Vagina (tissue), 2 donors: Measurements from ENCODE around the gene CEMIP. TPM values are rescaled to one million over a fixed set of nuclear protein-coding genes. Genes with fewer than 3 reads are reported as not detected.

ENCODE experiments used
- DNase-seq, 2 donors: peaks; one replicate each; pipeline ENCODE4 v3.0.0-alpha.2; 2017; ENCODE audit errors: extremely low spot score in 2 of 2
- H3K27ac ChIP-seq: fragments of 200-600 bp; sonication (generic); one replicate; pipeline ENCODE4 v1.5.1; 2019
- H3K27me3 ChIP-seq: fragments of 200-600 bp; sonication (generic); one replicate; pipeline ENCODE4 v1.5.1; 2019
- H3K36me3 ChIP-seq, 2 donors: fragments of 200-600 bp; sonication (generic); one replicate each; pipeline ENCODE4 v1.5.1; 2017 to 2019
- H3K4me1 ChIP-seq: fragments of 200-600 bp; sonication (generic); one replicate; pipeline ENCODE4 v1.5.1; 2019
- H3K4me3 ChIP-seq, 2 donors: fragments of 200-600 bp; sonication (generic); 1 replicate in 1 of 2; 2 replicates in 1 of 2; pipeline ENCODE4 v1.5.1; 2016 to 2019
- H3K9me3 ChIP-seq: fragments of 200-600 bp; sonication (generic); one replicate; pipeline ENCODE4 v1.5.1; 2019
- POLR2A ChIP-seq, 2 donors: fragments of 450-650 bp; IDR thresholded peaks; one replicate each; pipeline ENCODE4 v1.6.1; 2017; ENCODE audit warnings: antibody characterized with exemption in 2 of 2, mild to moderate bottlenecking in 2 of 2, moderate library complexity in 2 of 2
- POLR2AphosphoS5 ChIP-seq, 2 donors: sonication (generic); formaldehyde crosslinking; IDR thresholded peaks; one replicate each; pipeline ENCODE4 v1.9.0; 2017; ENCODE audit warnings: antibody characterized with exemption in 2 of 2, mild to moderate bottlenecking in 2 of 2, low read depth in 1 of 2; ENCODE audit not compliant: insufficient read depth in 1 of 2
- intact Hi-C: fragments of 100-400 bp; cut with DNase I; formaldehyde crosslinking; loops from one replicate; pipeline ENCODE4 v1.15.1; 2023
- total RNA-seq: library from RNA; depleted of rRNA; stranded (reverse); fragments of >200 nt; gene quantifications from one replicate; pipeline ENCODE4 v1.2.3, GENCODE V29; 2016
- TF ChIP-seq, protein P1 (sequence below), 3 experiments: fragments of 450-650 bp in 2 of 3; fragments of 200-600 bp in 1 of 3; sonication (generic) in 1 of 3; IDR thresholded peaks; one replicate each; pipeline ENCODE4 v1.5.1; 2017 to 2019; ENCODE audit warnings: antibody characterized with exemption in 3 of 3, mild to moderate bottlenecking in 2 of 3, moderate library complexity in 2 of 3

The CEMIP gene
- total RNA-seq, 1 donor from 2014 or later, result 0.74 TPM

DNA sequence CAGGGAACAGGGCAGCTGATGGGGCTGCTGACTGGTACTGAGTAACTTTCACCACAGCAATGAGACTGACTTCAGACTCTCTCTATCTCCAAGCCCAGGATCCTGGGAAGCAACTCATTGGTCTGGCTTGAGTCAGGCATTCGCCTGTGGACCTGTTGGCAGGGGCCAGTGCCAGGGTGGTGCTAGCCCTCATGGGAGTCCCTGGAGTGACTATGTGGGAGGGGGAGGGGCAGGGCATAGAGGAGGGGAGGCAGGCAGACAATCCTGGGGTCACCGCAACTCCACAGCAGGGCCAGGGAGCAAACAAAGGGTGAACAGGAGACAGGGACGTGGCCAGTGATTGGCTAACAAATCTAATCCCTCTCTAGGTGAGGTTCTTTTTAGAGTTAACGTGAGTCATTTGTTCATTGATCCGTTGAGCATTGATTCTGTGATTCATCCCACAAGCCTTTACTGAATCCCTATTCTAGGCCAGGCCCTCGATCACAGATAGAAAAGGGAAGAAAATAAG, 71.8 kb downstream of the CEMIP start:
- no peak for DNase-seq
- Histone ChIP-seq H3K4me3 (no peak overlapping the region), H3K27me3 (no peaks in the 10 kb centered on the region), H3K27ac (no peak overlapping the region), H3K9me3 (no peaks in the 10 kb centered on the region), H3K36me3 (no peaks in the 10 kb centered on the region), H3K4me1 (peaks cover 31% of the 10 kb centered on the region)
- intact Hi-C loops, result no loop called here
- TF ChIP-seq, protein P1, sequence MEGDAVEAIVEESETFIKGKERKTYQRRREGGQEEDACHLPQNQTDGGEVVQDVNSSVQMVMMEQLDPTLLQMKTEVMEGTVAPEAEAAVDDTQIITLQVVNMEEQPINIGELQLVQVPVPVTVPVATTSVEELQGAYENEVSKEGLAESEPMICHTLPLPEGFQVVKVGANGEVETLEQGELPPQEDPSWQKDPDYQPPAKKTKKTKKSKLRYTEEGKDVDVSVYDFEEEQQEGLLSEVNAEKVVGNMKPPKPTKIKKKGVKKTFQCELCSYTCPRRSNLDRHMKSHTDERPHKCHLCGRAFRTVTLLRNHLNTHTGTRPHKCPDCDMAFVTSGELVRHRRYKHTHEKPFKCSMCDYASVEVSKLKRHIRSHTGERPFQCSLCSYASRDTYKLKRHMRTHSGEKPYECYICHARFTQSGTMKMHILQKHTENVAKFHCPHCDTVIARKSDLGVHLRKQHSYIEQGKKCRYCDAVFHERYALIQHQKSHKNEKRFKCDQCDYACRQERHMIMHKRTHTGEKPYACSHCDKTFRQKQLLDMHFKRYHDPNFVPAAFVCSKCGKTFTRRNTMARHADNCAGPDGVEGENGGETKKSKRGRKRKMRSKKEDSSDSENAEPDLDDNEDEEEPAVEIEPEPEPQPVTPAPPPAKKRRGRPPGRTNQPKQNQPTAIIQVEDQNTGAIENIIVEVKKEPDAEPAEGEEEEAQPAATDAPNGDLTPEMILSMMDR (IDR thresholded peaks at IDR 0.05), result no peak
- TF ChIP-seq POLR2AphosphoS5 (IDR thresholded peaks at IDR 0.05; ENCODE audit: insufficient read depth in 1 of 2, low read depth in 1 of 2) (no peak), POLR2A (IDR thresholded peaks at IDR 0.05) (no peak)

DNA sequence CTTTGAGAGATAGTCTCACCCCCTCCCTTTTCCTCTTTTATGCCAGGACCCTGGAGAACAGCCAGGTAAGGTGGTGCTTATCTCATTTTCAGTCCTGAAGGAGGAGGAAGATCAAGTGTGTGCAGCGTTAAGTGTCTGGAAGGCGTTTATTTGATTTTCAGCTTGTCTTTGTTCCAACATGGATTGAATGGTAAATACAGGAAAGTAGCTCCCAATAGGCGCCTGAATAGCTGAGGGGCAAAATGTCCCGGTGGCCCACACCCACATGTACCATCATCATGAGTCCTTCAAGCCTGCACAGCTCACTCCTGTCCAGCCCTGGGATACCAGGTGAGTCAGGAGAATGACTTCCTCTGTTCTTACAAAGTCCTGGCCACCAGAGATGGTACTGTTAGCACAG, 73.5 kb downstream of the CEMIP start:
- no peak for DNase-seq
- H3K27ac ChIP-seq, result no peak overlapping the region
- no peaks in the 10 kb centered on the region for H3K27me3 ChIP-seq
- intact Hi-C loops, result no loop called here
- no peaks in the 10 kb centered on the region for H3K9me3 ChIP-seq
- peaks cover 43% of the 10 kb centered on the region for H3K4me1 ChIP-seq
- no peak overlapping the region for H3K4me3 ChIP-seq
- no peaks in the 10 kb centered on the region for H3K36me3 ChIP-seq
- TF ChIP-seq POLR2A (IDR thresholded peaks at IDR 0.05) (no peak), POLR2AphosphoS5 (IDR thresholded peaks at IDR 0.05; ENCODE audit: insufficient read depth in 1 of 2, low read depth in 1 of 2) (no peak)
- TF ChIP-seq, protein P1 (IDR thresholded peaks at IDR 0.05), result no peak

DNA sequence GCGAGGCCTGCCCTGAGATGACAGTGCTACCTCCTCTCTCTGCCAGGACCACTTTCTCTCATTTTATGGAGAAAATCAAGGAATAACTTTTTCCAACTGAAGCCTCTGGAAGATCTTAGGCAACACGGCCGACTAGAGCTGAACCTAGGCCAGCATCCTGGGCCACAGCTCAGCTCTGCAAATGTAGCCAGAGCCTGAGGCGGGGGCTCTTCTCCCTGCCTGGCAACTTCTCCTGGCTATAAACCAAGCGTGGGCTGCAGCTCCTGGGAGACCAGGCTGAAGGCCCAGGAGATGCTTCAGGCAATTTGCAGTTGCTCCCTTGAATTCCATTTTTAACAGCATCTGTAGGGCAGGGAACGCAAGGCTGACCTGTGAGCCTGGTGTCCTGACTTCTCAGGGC, 74.9 kb downstream of the CEMIP start:
- H3K27me3 ChIP-seq, result no peaks in the 10 kb centered on the region
- no peak for DNase-seq
- H3K4me1 ChIP-seq, result peaks cover 40% of the 10 kb centered on the region
- no peaks in the 10 kb centered on the region for H3K9me3 ChIP-seq
- no peaks in the 10 kb centered on the region for H3K36me3 ChIP-seq
- intact Hi-C loops, result no loop called here
- H3K27ac ChIP-seq, result peak overlapping the region; percentile 43
- no peak overlapping the region for H3K4me3 ChIP-seq
- peak in 1 of 2 donors; percentile 50 for TF ChIP-seq POLR2AphosphoS5 (IDR thresholded peaks at IDR 0.05; ENCODE audit: insufficient read depth in 1 of 2, low read depth in 1 of 2)
- no peak for TF ChIP-seq POLR2A (IDR thresholded peaks at IDR 0.05)

DNA sequence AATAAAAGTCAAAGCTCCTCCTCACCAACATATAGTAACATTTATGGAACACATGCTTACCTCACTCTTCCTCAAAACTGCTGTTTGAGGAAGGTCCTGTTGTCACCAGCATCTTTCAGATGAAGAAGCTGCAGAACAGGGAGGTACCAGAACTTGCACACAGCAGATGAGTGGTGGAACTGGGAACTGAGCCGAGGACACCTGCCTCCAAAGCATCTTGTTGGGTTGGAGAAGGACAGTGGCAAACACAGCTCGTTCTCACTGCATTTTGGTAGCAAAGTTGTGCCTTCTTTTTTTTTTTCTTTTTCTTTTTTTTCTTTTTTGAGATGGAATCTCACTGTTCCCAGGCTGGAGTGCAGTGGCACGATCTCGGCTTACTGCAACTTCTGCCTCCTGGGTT, 76.0 kb downstream of the CEMIP start:
- no peaks in the 10 kb centered on the region for H3K36me3 ChIP-seq
- no peak overlapping the region for H3K4me3 ChIP-seq
- TF ChIP-seq POLR2A (IDR thresholded peaks at IDR 0.05), result no peak
- no peak for TF ChIP-seq POLR2AphosphoS5 (IDR thresholded peaks at IDR 0.05; ENCODE audit: insufficient read depth in 1 of 2, low read depth in 1 of 2)
- TF ChIP-seq, protein P1 (IDR thresholded peaks at IDR 0.05), result no peak
- H3K4me1 ChIP-seq, result peaks cover 33% of the 10 kb centered on the region
- H3K9me3 ChIP-seq, result no peaks in the 10 kb centered on the region
- no peaks in the 10 kb centered on the region for H3K27me3 ChIP-seq
- intact Hi-C loops, result no loop called here
- DNase-seq, result no peak
- H3K27ac ChIP-seq, result no peak overlapping the region

DNA sequence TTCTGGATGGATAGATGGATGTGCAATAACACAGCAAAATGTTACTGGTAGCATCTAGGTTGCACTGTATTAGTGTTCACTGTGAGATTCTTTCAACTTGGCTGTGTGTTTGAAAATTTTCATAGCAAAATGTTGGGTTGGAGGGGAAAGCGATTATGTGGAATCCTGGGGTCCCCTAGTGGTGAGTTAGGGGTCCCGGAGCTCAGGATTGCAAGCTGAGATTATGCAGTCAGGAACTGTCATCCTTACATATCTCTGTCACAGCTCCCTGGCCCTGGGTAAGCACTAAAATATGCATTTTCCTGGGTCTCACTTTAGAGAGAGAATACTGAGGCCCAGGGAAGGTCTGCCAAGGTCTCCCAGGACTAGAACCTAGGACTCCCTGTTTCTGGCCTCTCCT, 77.2 kb downstream of the CEMIP start:
- TF ChIP-seq, protein P1 (IDR thresholded peaks at IDR 0.05), result no peak
- TF ChIP-seq POLR2AphosphoS5 (IDR thresholded peaks at IDR 0.05; ENCODE audit: insufficient read depth in 1 of 2, low read depth in 1 of 2) (no peak), POLR2A (IDR thresholded peaks at IDR 0.05) (no peak)
- Histone ChIP-seq H3K4me1 (peaks cover 31% of the 10 kb centered on the region), H3K36me3 (no peaks in the 10 kb centered on the region), H3K27ac (no peak overlapping the region), H3K4me3 (no peak overlapping the region), H3K9me3 (no peaks in the 10 kb centered on the region), H3K27me3 (no peaks in the 10 kb centered on the region)
- DNase-seq, result no peak
- intact Hi-C loops, result no loop called here
